CD14-positive monocyte (primary cell): ENCODE results near the gene NPM1. TPM values are rescaled to one million over a fixed set of nuclear protein-coding genes. Genes with fewer than 3 reads are reported as not detected.

Experiments
- DNase-seq, 3 donors: peaks; one replicate each; pipeline ENCODE4 v3.0.0-alpha.2; 2011 to 2022
- H2AFZ ChIP-seq: 2 replicates; pipeline ENCODE4 v1.6.0; 2012; ENCODE audit warnings: mild to moderate bottlenecking, low read depth, low read length, inconsistent platforms; ENCODE audit not compliant: insufficient read depth, poor library complexity, severe bottlenecking
- H3K27ac ChIP-seq, 2 donors: 1 replicate in 1 of 2; 2 replicates in 1 of 2; pipeline ENCODE4 v1.5.1; 2012 to 2013; ENCODE audit warnings: low read length in 2 of 2, control low read depth in 1 of 2, inconsistent platforms in 1 of 2, low read depth in 1 of 2, mild to moderate bottlenecking in 1 of 2
- H3K27me3 ChIP-seq, 2 donors: one replicate each; pipeline versions ENCODE4 v1.6.0 to v1.6.1; 2011 to 2013; ENCODE audit warnings: low read length in 2 of 2; ENCODE audit not compliant: control insufficient read depth in 2 of 2, insufficient read depth in 2 of 2
- H3K36me3 ChIP-seq, 2 donors: replicated peaks in 1 of 2; 1 replicate in 1 of 2; 2 replicates in 1 of 2; pipeline versions ENCODE4 v1.5.1 to v1.6.1; 2012 to 2013; ENCODE audit warnings: low read length in 2 of 2, control low read depth in 1 of 2, inconsistent platforms in 1 of 2, mild to moderate bottlenecking in 1 of 2; ENCODE audit not compliant: insufficient read depth in 2 of 2, control insufficient read depth in 1 of 2
- H3K4me1 ChIP-seq, 2 donors: 1 replicate in 1 of 2; 2 replicates in 1 of 2; pipeline versions ENCODE4 v1.5.1 to v1.6.1; 2012 to 2013; ENCODE audit warnings: low read length in 2 of 2, control low read depth in 1 of 2, inconsistent platforms in 1 of 2, mild to moderate bottlenecking in 1 of 2, moderate library complexity in 1 of 2; ENCODE audit not compliant: insufficient read depth in 2 of 2, control insufficient read depth in 1 of 2
- H3K4me2 ChIP-seq: replicated peaks from 2 replicates; pipeline ENCODE3; 2012; ENCODE audit warnings: low read length, moderate library complexity, mild to moderate bottlenecking; ENCODE audit not compliant: poor library complexity, severe bottlenecking; ENCODE audit errors: extremely low read depth
- H3K4me3 ChIP-seq, 3 experiments: fragments of 200-600 bp in 1 of 3; sonication (generic) in 1 of 3; replicated peaks in 1 of 3; 1 replicate in 2 of 3; 2 replicates in 1 of 3; pipeline ENCODE4 v1.5.1; 2011 to 2013; ENCODE audit warnings: low read length in 3 of 3, mild to moderate bottlenecking in 3 of 3, control low read depth in 2 of 3, low read depth in 2 of 3, inconsistent platforms in 1 of 3, moderate library complexity in 1 of 3
- H3K79me2 ChIP-seq: 2 replicates; pipeline ENCODE4 v1.6.0; 2012; ENCODE audit warnings: mild to moderate bottlenecking, control low read depth, inconsistent platforms, low read length, moderate library complexity; ENCODE audit not compliant: insufficient read depth
- H3K9ac ChIP-seq: 2 replicates; pipeline ENCODE4 v1.6.0; 2017; ENCODE audit warnings: low read length, mild to moderate bottlenecking; ENCODE audit not compliant: insufficient read depth, poor library complexity, severe bottlenecking
- H3K9me3 ChIP-seq, 2 donors: replicated peaks in 1 of 2; 1 replicate in 1 of 2; 2 replicates in 1 of 2; pipeline versions ENCODE4 v1.5.1 to v1.6.1; 2012 to 2013; ENCODE audit warnings: low read length in 2 of 2, control low read depth in 1 of 2; ENCODE audit not compliant: control insufficient read depth in 1 of 2, insufficient read depth in 1 of 2
- H4K20me1 ChIP-seq: 2 replicates; pipeline ENCODE4 v1.6.0; 2012; ENCODE audit warnings: mild to moderate bottlenecking, low read length, control low read depth, moderate library complexity; ENCODE audit not compliant: insufficient read depth
- H3K27ac Mint-ChIP-seq, 7 donors: one replicate each; pipeline ENCODE4 v1.8.0; 2020; ENCODE audit warnings: mild to moderate bottlenecking in 7 of 7, mixed read lengths in 7 of 7, moderate library complexity in 6 of 7, inconsistent platforms in 2 of 7
- H3K27me3 Mint-ChIP-seq, 3 donors: one replicate each; pipeline ENCODE4 v1.8.0; 2021 to 2022; ENCODE audit warnings: low read depth in 3 of 3, mild to moderate bottlenecking in 3 of 3, mixed read lengths in 3 of 3, moderate library complexity in 3 of 3, inconsistent platforms in 1 of 3
- H3K36me3 Mint-ChIP-seq, 2 donors: one replicate each; pipeline ENCODE4 v1.8.0; 2020; ENCODE audit warnings: mixed read lengths in 2 of 2, inconsistent platforms in 1 of 2, mild to moderate bottlenecking in 1 of 2
- H3K4me1 Mint-ChIP-seq: one replicate; pipeline ENCODE4 v1.8.0; 2020; ENCODE audit warnings: mild to moderate bottlenecking, mixed read lengths
- H3K4me3 Mint-ChIP-seq, 2 donors: one replicate each; pipeline ENCODE4 v1.8.0; 2020; ENCODE audit warnings: mild to moderate bottlenecking in 2 of 2, mixed read lengths in 2 of 2, moderate library complexity in 1 of 2
- H3K9me3 Mint-ChIP-seq, 7 donors: one replicate each; pipeline ENCODE4 v1.8.0; 2020 to 2022; ENCODE audit warnings: mixed read lengths in 7 of 7, mild to moderate bottlenecking in 6 of 7, moderate library complexity in 6 of 7, inconsistent platforms in 2 of 7
- CTCF ChIP-seq: fragments of 200-600 bp; IDR thresholded peaks from one replicate; pipeline ENCODE4 v1.8.0; 2022; ENCODE audit warnings: antibody characterized with exemption, mild to moderate bottlenecking
- WGBS: methylation state at CpG from one replicate; pipeline ENCODE4 v1.1.5; 2013; ENCODE audit warnings: missing lambda C conversion rate; ENCODE audit not compliant: insufficient coverage; 5-methylcytosine and 5-hydroxymethylcytosine counted together
- intact Hi-C, 2 donors: fragments of 100-400 bp; cut with micrococcal nuclease; formaldehyde crosslinking; loops; one replicate each; pipeline versions ENCODE4 v1.15.0 to v1.15.1; 2023
- polyA plus RNA-seq, 3 donors: library from polyadenylated mRNA; depleted of rRNA in 1 of 3; unstranded in 2 of 3; stranded (reverse) in 1 of 3; fragments of 300-500 nt in 2 of 3; fragments of >200 nt in 1 of 3; fragmentation: Illumina TruSeq in 2 of 3; gene quantifications; 1 replicate in 2 of 3; 2 replicates in 1 of 3; pipeline ENCODE4 v1.2.3, GENCODE V29; 2012 to 2021

NPM1 gene
- polyA plus RNA-seq, 3 donors: 102 to 191 (median 188) TPM

GRCh38 chr5:171428168-171428696 is 40.6 kb downstream of the NPM1 start:
- no peaks in the 10 kb centered on the region for H3K4me1 ChIP-seq
- no peak for TF ChIP-seq CTCF
- H3K36me3 Mint-ChIP-seq: no peaks in the 10 kb centered on the region
- no peaks in the 10 kb centered on the region for H3K36me3 ChIP-seq
- no peak for DNase-seq
- no peak overlapping the region for H3K27ac ChIP-seq
- WGBS: 98% methylated on average over 6 of the region's 9 CpGs
- no peaks in the 10 kb centered on the region for H3K9me3 ChIP-seq
- H3K9me3 Mint-ChIP-seq: peaks cover 0 to 2% (median 0%) of the 10 kb centered on the region in 7 donors
- no peak overlapping the region for H3K4me3 Mint-ChIP-seq
- no peaks in the 10 kb centered on the region for H3K27me3 ChIP-seq
- intact Hi-C loops: no loop called here
- no peak overlapping the region for H3K4me2 ChIP-seq
- H3K9ac ChIP-seq: no peak overlapping the region
- peaks cover 0 to 13% (median 8%) of the 10 kb centered on the region in 3 donors for H3K27me3 Mint-ChIP-seq
- H3K4me3 ChIP-seq: no peak overlapping the region
- no peak overlapping the region for H2AFZ ChIP-seq
- H3K79me2 ChIP-seq: no peaks in the 10 kb centered on the region
- no peaks in the 10 kb centered on the region for H4K20me1 ChIP-seq
- H3K27ac Mint-ChIP-seq: no peak overlapping the region
- H3K4me1 Mint-ChIP-seq: no peaks in the 10 kb centered on the region

DNA sequence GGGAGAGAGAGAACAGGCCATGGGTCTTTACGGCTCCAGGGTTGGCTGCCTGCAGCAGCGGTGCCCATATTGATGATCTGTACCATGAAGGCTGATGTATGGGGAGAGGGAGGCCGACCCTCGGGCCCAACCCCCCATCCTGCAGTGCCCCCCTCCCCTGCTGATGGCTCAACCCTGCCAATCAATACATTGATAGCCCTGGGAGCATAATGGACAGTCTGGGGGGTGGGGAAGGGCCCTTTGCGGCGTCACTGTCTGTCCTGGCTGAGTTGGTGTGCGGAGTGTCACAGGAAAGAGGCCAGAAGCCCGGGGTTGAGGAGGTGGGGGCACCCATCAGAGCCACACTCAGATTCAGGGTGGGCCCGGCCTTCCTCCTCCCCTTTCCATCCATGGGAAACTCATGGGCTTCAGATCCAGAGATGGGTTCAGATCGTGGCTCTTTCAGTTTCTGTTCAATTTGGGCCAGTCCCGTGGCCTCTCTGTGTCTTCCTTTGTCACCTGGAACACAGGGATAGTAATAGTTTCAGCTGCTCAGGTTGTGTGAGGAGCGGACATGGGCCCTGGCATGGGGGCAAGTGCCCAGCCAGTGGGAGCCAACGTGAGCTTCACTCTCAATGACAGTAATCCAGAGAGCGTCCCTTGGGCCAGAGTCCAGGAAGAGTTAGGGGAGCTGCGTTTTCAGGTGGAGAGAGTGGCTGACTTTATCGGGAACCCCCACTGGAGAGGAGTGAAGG is 41.3 kb downstream of the NPM1 start:
- Mint-ChIP-seq H3K27ac (no peak overlapping the region), H3K4me3 (no peak overlapping the region), H3K27me3 (peaks cover 0 to 8% (median 5%) of the 10 kb centered on the region in 3 donors), H3K9me3 (peaks cover 0 to 2% (median 0%) of the 10 kb centered on the region in 7 donors), H3K4me1 (no peaks in the 10 kb centered on the region), H3K36me3 (no peaks in the 10 kb centered on the region)
- no peaks in the 10 kb centered on the region for H3K4me1 ChIP-seq
- H3K36me3 ChIP-seq: no peaks in the 10 kb centered on the region
- intact Hi-C loops: no loop called here
- no peak overlapping the region for H3K27ac ChIP-seq
- TF ChIP-seq CTCF: no peak
- H3K27me3 ChIP-seq: no peaks in the 10 kb centered on the region
- H3K79me2 ChIP-seq: no peaks in the 10 kb centered on the region
- no peaks in the 10 kb centered on the region for H4K20me1 ChIP-seq
- no peak overlapping the region for H3K9ac ChIP-seq
- H3K4me3 ChIP-seq: no peak overlapping the region
- H3K9me3 ChIP-seq: no peaks in the 10 kb centered on the region
- no peak for DNase-seq
- H3K4me2 ChIP-seq: no peak overlapping the region
- no peak overlapping the region for H2AFZ ChIP-seq
- WGBS: 96% methylated on average over 10 of the region's 16 CpGs
